B cell (primary cell): ENCODE data around the gene DMXL1. TPM values are rescaled to one million over a fixed set of nuclear protein-coding genes. Genes with fewer than 3 reads are reported as not detected.

Experiments
- ATAC-seq: fragments of 200-7000 bp; cut with Tn5 transposase; one replicate; pipeline ENCODE4 v1.10.0; 2021; ENCODE audit warnings: low read depth, mild to moderate bottlenecking, moderate number of reproducible peaks, moderate library complexity
- CTCF ChIA-PET: fragments of 350-600 bp; sonication (Branson Sonifier 250); formaldehyde crosslinking; loops from one replicate; lab custom pipeline; 2021; ENCODE audit warnings: antibody characterized with exemption, inconsistent platforms; lab: Charles Lee
- POLR2A ChIA-PET: fragments of 350-600 bp; sonication (Branson Sonifier 250); formaldehyde crosslinking; loops from one replicate; lab custom pipeline; 2021; ENCODE audit warnings: antibody characterized with exemption; lab: Charles Lee
- DNase-seq: peaks from one replicate; pipeline ENCODE4 v3.0.0; 2013
- H2AFZ ChIP-seq: 2 replicates; pipeline ENCODE4 v1.6.1; 2012; ENCODE audit warnings: mild to moderate bottlenecking, low read depth, low read length; ENCODE audit not compliant: insufficient read depth, poor library complexity, severe bottlenecking
- H3K27ac ChIP-seq, 2 donors: 1 replicate in 1 of 2; 2 replicates in 1 of 2; pipeline ENCODE4 v1.5.1; 2012 to 2013; ENCODE audit warnings: low read length in 2 of 2, mild to moderate bottlenecking in 2 of 2, moderate library complexity in 1 of 2
- H3K27me3 ChIP-seq, 4 experiments: fragments of 200-600 bp in 1 of 4; sonication (generic) in 1 of 4; replicated peaks in 1 of 4; 1 replicate in 2 of 4; 2 replicates in 2 of 4; pipeline versions ENCODE4 v1.6.1 to v1.7.0; 2013 to 2016; ENCODE audit warnings: low read length in 3 of 4, mild to moderate bottlenecking in 2 of 4, mixed read lengths in 1 of 4, moderate library complexity in 1 of 4; ENCODE audit not compliant: insufficient read depth in 4 of 4, control insufficient read depth in 3 of 4; ENCODE audit errors: control extremely low read depth in 1 of 4
- H3K36me3 ChIP-seq, 2 experiments: replicated peaks in 1 of 2; 1 replicate in 1 of 2; 2 replicates in 1 of 2; pipeline versions ENCODE4 v1.6.1 to v1.7.1; 2013; ENCODE audit warnings: low read length in 1 of 2; ENCODE audit not compliant: insufficient read depth in 2 of 2, control insufficient read depth in 1 of 2; ENCODE audit errors: control extremely low read depth in 1 of 2, extremely low read depth in 1 of 2
- H3K4me1 ChIP-seq, 2 donors: fragments of 200-600 bp in 1 of 2; sonication (generic) in 1 of 2; 1 replicate in 1 of 2; 2 replicates in 1 of 2; pipeline versions ENCODE4 v1.5.1 to v1.6.1; 2013 to 2017; ENCODE audit warnings: low read length in 2 of 2; ENCODE audit not compliant: control insufficient read depth in 2 of 2, insufficient read depth in 2 of 2
- H3K4me2 ChIP-seq: replicated peaks from 2 replicates; pipeline ENCODE3; 2012; ENCODE audit warnings: mild to moderate bottlenecking, low read depth, low read length; ENCODE audit not compliant: poor library complexity, severe bottlenecking
- H3K4me3 ChIP-seq, 5 experiments: fragments of 200-600 bp in 1 of 5; sonication (generic) in 1 of 5; 1 replicate in 3 of 5; 2 replicates in 2 of 5; pipeline versions ENCODE4 v1.5.1 to v1.7.0; 2011 to 2016; ENCODE audit warnings: low read length in 4 of 5, mild to moderate bottlenecking in 4 of 5, low read depth in 2 of 5, control low read depth in 1 of 5, moderate library complexity in 1 of 5; ENCODE audit not compliant: insufficient read depth in 1 of 5; ENCODE audit errors: control extremely low read depth in 1 of 5, extremely low read depth in 1 of 5
- H3K79me2 ChIP-seq: fragments of 200-600 bp; sonication (generic); one replicate; pipeline ENCODE4 v1.6.0; 2016; ENCODE audit warnings: low read length; ENCODE audit not compliant: control insufficient read depth, insufficient read depth
- H3K9ac ChIP-seq: fragments of 200-600 bp; sonication (generic); 2 replicates; pipeline ENCODE4 v1.6.1; 2017; ENCODE audit warnings: mild to moderate bottlenecking, low read length, moderate library complexity
- H3K9me3 ChIP-seq, 3 donors: one replicate each; pipeline versions ENCODE4 v1.6.1 to v1.7.1; 2013; ENCODE audit warnings: low read length in 2 of 3; ENCODE audit not compliant: control insufficient read depth in 2 of 3, insufficient read depth in 1 of 3; ENCODE audit errors: control extremely low read depth in 1 of 3
- H4K20me1 ChIP-seq: 2 replicates; pipeline ENCODE4 v1.6.0; 2012; ENCODE audit warnings: mild to moderate bottlenecking, low read length; ENCODE audit not compliant: insufficient read depth, control insufficient read depth, poor library complexity, severe bottlenecking
- H3K27ac Mint-ChIP-seq: one replicate; pipeline ENCODE4 v1.8.0; 2021; ENCODE audit warnings: mixed read lengths
- H3K27me3 Mint-ChIP-seq: one replicate; pipeline ENCODE4 v1.8.0; 2021; ENCODE audit warnings: mixed read lengths
- H3K4me1 Mint-ChIP-seq: one replicate; pipeline ENCODE4 v1.8.0; 2021; ENCODE audit warnings: mixed read lengths
- H3K4me3 Mint-ChIP-seq: one replicate; pipeline ENCODE4 v1.8.0; 2021; ENCODE audit warnings: mixed read lengths
- H3K9me3 Mint-ChIP-seq: one replicate; pipeline ENCODE4 v1.8.0; 2022; ENCODE audit warnings: mixed read lengths; ENCODE audit not compliant: insufficient read depth
- EZH2 ChIP-seq: IDR thresholded peaks from 2 replicates; pipeline ENCODE4 v1.6.1; 2012; ENCODE audit warnings: borderline replicate concordance, low read depth, mild to moderate bottlenecking, moderate library complexity, low read length; ENCODE audit not compliant: insufficient read depth, poor library complexity, severe bottlenecking
- WGBS: methylation state at CpG from one replicate; pipeline ENCODE4 v1.1.5; 2013; ENCODE audit warnings: missing lambda C conversion rate; ENCODE audit not compliant: insufficient coverage; 5-methylcytosine and 5-hydroxymethylcytosine counted together
- intact Hi-C: fragments of 100-400 bp; cut with micrococcal nuclease; formaldehyde crosslinking; loops from one replicate; pipeline ENCODE4 v1.10.0; 2022
- polyA plus RNA-seq: library from polyadenylated mRNA; depleted of rRNA; stranded (reverse); fragments of >200 nt; gene quantifications from 2 replicates; pipeline ENCODE4 v1.2.3, GENCODE V29; 2012
- total RNA-seq, 2 donors: library from RNA; stranded (reverse); fragments of 120-200 nt in 1 of 2; gene quantifications; 1 replicate in 1 of 2; 2 replicates in 1 of 2; pipeline versions ENCODE4 v1.2.3 to v1.2.4, GENCODE V29; 2013 to 2022
- TF ChIP-seq, protein P1 (sequence below): fragments of 200-600 bp; IDR thresholded peaks from one replicate; pipeline ENCODE4 v1.8.0; 2022; ENCODE audit warnings: antibody characterized with exemption, mild to moderate bottlenecking

DMXL1 gene
- total and polyA plus RNA-seq, 2 donors (not counting 1 experiment from before 2014, with no cell fraction given), result 37.9 to 129 TPM

GRCh38 chr5:119218830-119219782 lies 148.2 kb downstream of the DMXL1 start:
- peaks cover 4% of the 10 kb centered on the region for H3K79me2 ChIP-seq
- ATAC-seq, result no peak
- peak overlapping the region in 1 of 2 donors; percentile 72 for H3K27ac ChIP-seq
- CTCF ChIA-PET, result interaction anchor here (1.0 to 2.1 kb wide), 5 partner anchors 23 to 231 kb away, joined by 3 to 22 read pairs (median 9); partner anchors contain the start of gene DTWD2
- Mint-ChIP-seq H3K27ac (peak overlapping the region; percentile 17), H3K9me3 (no peaks in the 10 kb centered on the region), H3K27me3 (no peaks in the 10 kb centered on the region), H3K4me1 (peaks cover 21% of the 10 kb centered on the region), H3K4me3 (no peak overlapping the region)
- H3K27me3 ChIP-seq, result no peaks in the 10 kb centered on the region
- intact Hi-C loops, result no loop called here
- POLR2A ChIA-PET, result no interaction called here
- no peak overlapping the region for H3K4me3 ChIP-seq
- H3K4me1 ChIP-seq, result peaks cover 15 to 17% of the 10 kb centered on the region in 2 donors
- no peak for DNase-seq
- no peak overlapping the region for H3K9ac ChIP-seq
- no peaks in the 10 kb centered on the region for H3K9me3 ChIP-seq
- H2AFZ ChIP-seq, result no peak overlapping the region
- no peak for TF ChIP-seq EZH2
- TF ChIP-seq, protein P1, sequence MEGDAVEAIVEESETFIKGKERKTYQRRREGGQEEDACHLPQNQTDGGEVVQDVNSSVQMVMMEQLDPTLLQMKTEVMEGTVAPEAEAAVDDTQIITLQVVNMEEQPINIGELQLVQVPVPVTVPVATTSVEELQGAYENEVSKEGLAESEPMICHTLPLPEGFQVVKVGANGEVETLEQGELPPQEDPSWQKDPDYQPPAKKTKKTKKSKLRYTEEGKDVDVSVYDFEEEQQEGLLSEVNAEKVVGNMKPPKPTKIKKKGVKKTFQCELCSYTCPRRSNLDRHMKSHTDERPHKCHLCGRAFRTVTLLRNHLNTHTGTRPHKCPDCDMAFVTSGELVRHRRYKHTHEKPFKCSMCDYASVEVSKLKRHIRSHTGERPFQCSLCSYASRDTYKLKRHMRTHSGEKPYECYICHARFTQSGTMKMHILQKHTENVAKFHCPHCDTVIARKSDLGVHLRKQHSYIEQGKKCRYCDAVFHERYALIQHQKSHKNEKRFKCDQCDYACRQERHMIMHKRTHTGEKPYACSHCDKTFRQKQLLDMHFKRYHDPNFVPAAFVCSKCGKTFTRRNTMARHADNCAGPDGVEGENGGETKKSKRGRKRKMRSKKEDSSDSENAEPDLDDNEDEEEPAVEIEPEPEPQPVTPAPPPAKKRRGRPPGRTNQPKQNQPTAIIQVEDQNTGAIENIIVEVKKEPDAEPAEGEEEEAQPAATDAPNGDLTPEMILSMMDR, result no peak
- peaks cover 15 to 24% of the 10 kb centered on the region in 2 experiments for H3K36me3 ChIP-seq
- no peak overlapping the region for H3K4me2 ChIP-seq
- WGBS, result no CpG with 5 or more reads among the region's 6 CpGs
- H4K20me1 ChIP-seq, result no peaks in the 10 kb centered on the region
